Measurements from ENCODE around the gene NT5E. TPM values are rescaled to one million over a fixed set of nuclear protein-coding genes. Genes with fewer than 3 reads are reported as not detected.

NT5E gene
- total RNA-seq, 2 experiments from 2014 or later: not detected

- H3K9me2 ChIP-seq (ENCODE audit: insufficient read depth, low read length): no peaks in the 10 kb centered on the region
- H4K20me1 ChIP-seq (ENCODE audit: insufficient read depth, low read length): no peaks in the 10 kb centered on the region
- peak overlapping the region; percentile 59 for H3K27ac ChIP-seq (ENCODE audit: low read depth, low read length, poor library complexity, severe bottlenecking)
- no peak overlapping the region for H3K4me3 ChIP-seq (ENCODE audit: low read depth, low read length, poor library complexity, severe bottlenecking)
- CTCF ChIA-PET (ENCODE audit: unreplicated experiment): no interaction called here
- H3K79me2 ChIP-seq (ENCODE audit: insufficient read depth, low read depth, low read length): no peaks in the 10 kb centered on the region
- H2AFZ ChIP-seq (ENCODE audit: low read length): peak overlapping the region; percentile 85
- TF ChIP-seq, protein P1, sequence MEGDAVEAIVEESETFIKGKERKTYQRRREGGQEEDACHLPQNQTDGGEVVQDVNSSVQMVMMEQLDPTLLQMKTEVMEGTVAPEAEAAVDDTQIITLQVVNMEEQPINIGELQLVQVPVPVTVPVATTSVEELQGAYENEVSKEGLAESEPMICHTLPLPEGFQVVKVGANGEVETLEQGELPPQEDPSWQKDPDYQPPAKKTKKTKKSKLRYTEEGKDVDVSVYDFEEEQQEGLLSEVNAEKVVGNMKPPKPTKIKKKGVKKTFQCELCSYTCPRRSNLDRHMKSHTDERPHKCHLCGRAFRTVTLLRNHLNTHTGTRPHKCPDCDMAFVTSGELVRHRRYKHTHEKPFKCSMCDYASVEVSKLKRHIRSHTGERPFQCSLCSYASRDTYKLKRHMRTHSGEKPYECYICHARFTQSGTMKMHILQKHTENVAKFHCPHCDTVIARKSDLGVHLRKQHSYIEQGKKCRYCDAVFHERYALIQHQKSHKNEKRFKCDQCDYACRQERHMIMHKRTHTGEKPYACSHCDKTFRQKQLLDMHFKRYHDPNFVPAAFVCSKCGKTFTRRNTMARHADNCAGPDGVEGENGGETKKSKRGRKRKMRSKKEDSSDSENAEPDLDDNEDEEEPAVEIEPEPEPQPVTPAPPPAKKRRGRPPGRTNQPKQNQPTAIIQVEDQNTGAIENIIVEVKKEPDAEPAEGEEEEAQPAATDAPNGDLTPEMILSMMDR (conservative IDR thresholded peaks at IDR 0.05; ENCODE audit: low read length): no peak
- TF ChIP-seq EZH2phosphoT487 (IDR thresholded peaks at IDR 0.05; ENCODE audit: borderline replicate concordance, low read depth, low read length): no peak
- POLR2A ChIA-PET: interaction anchor here (0.6 kb wide), 1 partner anchor 59 kb away, joined by 3 read pairs; no protein-coding TSS in a partner anchor
- no peaks in the 10 kb centered on the region for H3K9me3 ChIP-seq (ENCODE audit: low read length)
- BruUV-seq (replicated peaks): no TSS peak
- peak overlapping the region; percentile 47 for H3K4me2 ChIP-seq (ENCODE audit: low read length)
- H3K4me1 ChIP-seq (ENCODE audit: insufficient read depth, low read length, poor library complexity, severe bottlenecking): peaks cover 30% of the 10 kb centered on the region
- no peaks in the 10 kb centered on the region for H3K36me3 ChIP-seq (ENCODE audit: insufficient read depth, low read length)
- DNase-seq (ENCODE audit: low spot score): peak; percentile 68
- intact Hi-C loops (cut with micrococcal nuclease; ENCODE audit: unreplicated experiment): no loop called here
These were observed 11.3 kb downstream of the NT5E start for GRCh38 chr6:85460921-85461797.

DNA sequence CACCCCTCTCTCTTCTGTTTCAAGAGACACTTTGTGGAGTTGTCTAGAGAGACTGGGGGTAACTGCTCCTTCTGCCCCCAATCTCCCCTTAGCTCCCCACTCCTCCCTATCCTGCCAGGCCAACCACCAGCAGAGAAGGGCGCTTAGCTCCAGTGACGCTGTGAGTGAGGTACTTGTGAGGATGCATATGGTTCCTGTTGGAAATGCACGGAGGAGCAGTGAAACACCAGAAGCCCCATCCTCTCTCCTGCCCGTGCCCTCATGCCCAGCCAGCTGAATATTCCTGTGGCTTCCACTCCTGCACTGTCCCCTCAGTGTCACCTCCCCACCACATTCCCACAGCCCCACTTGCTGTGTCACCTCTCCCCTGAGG lies 11.9 kb downstream of the NT5E start:
- CTCF ChIA-PET (ENCODE audit: unreplicated experiment): no interaction called here
- BruUV-seq (replicated peaks): no TSS peak
- H3K79me2 ChIP-seq (ENCODE audit: insufficient read depth, low read depth, low read length): no peaks in the 10 kb centered on the region
- intact Hi-C loops (cut with micrococcal nuclease; ENCODE audit: unreplicated experiment): no loop called here
- no peaks in the 10 kb centered on the region for H3K9me3 ChIP-seq (ENCODE audit: low read length)
- peak overlapping the region; percentile 47 for H3K4me2 ChIP-seq (ENCODE audit: low read length)
- no peak overlapping the region for H3K4me3 ChIP-seq (ENCODE audit: low read depth, low read length, poor library complexity, severe bottlenecking)
- no peak for DNase-seq (ENCODE audit: low spot score)
- H3K9me2 ChIP-seq (ENCODE audit: insufficient read depth, low read length): no peaks in the 10 kb centered on the region
- TF ChIP-seq, protein P1 (conservative IDR thresholded peaks at IDR 0.05; ENCODE audit: low read length): no peak
- no peak for TF ChIP-seq EZH2phosphoT487 (IDR thresholded peaks at IDR 0.05; ENCODE audit: borderline replicate concordance, low read depth, low read length)
- H3K36me3 ChIP-seq (ENCODE audit: insufficient read depth, low read length): no peaks in the 10 kb centered on the region
- H2AFZ ChIP-seq (ENCODE audit: low read length): peak overlapping the region; percentile 85
- H3K4me1 ChIP-seq (ENCODE audit: insufficient read depth, low read length, poor library complexity, severe bottlenecking): peaks cover 30% of the 10 kb centered on the region
- H3K27ac ChIP-seq (ENCODE audit: low read depth, low read length, poor library complexity, severe bottlenecking): peak overlapping the region; percentile 59
- POLR2A ChIA-PET: interaction anchor here (0.5 to 0.8 kb wide), 2 partner anchors 21 to 330 kb away, joined by 3 read pairs; no protein-coding TSS in a partner anchor
- no peaks in the 10 kb centered on the region for H4K20me1 ChIP-seq (ENCODE audit: insufficient read depth, low read length)

DNA sequence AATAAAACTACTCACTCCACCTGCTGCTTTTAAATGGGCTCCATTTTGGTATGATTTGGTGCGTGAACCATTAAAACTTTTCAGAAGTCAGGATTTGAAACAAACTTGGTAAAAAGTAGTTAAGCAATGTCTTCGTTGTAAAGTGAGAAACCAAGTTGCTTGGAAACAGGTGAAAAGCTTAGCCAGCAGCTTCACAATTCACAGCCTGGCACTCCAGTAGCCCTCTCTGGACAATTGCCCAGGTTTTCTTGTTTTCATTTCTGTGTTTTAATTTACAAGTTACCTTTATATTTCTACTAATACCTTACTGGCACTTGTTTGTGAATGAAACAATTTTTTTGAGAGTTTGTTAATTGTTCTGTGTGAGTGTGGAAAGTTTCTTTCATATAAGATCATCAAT lies 12.8 kb downstream of the NT5E start:
- Histone ChIP-seq H3K4me2 (ENCODE audit: low read length) (no peak overlapping the region), H4K20me1 (ENCODE audit: insufficient read depth, low read length) (no peaks in the 10 kb centered on the region), H3K79me2 (ENCODE audit: insufficient read depth, low read depth, low read length) (no peaks in the 10 kb centered on the region), H2AFZ (ENCODE audit: low read length) (peak overlapping the region; percentile 85; the same call in 1 of the 2 replicates), H3K36me3 (ENCODE audit: insufficient read depth, low read length) (no peaks in the 10 kb centered on the region), H3K27ac (ENCODE audit: low read depth, low read length, poor library complexity, severe bottlenecking) (no peak overlapping the region), H3K4me1 (ENCODE audit: insufficient read depth, low read length, poor library complexity, severe bottlenecking) (peaks cover 30% of the 10 kb centered on the region), H3K9me2 (ENCODE audit: insufficient read depth, low read length) (no peaks in the 10 kb centered on the region), H3K9me3 (ENCODE audit: low read length) (no peaks in the 10 kb centered on the region), H3K4me3 (ENCODE audit: low read depth, low read length, poor library complexity, severe bottlenecking) (no peak overlapping the region)
- ChIA-PET CTCF (ENCODE audit: unreplicated experiment) (interaction anchor here (1.3 kb wide), 1 partner anchor 20 kb away, joined by 6 read pairs; no protein-coding TSS in a partner anchor), POLR2A (interaction anchor here (0.5 to 1.4 kb wide), 5 partner anchors 18 to 70 kb away, joined by 3 to 5 read pairs (median 3); no protein-coding TSS in a partner anchor)
- intact Hi-C loops (cut with micrococcal nuclease; ENCODE audit: unreplicated experiment): no loop called here
- no TSS peak for BruUV-seq (replicated peaks)
- DNase-seq (ENCODE audit: low spot score): no peak
- no peak for TF ChIP-seq EZH2phosphoT487 (IDR thresholded peaks at IDR 0.05; ENCODE audit: borderline replicate concordance, low read depth, low read length)
- TF ChIP-seq, protein P1 (conservative IDR thresholded peaks at IDR 0.05; ENCODE audit: low read length): no peak
